ENCODE measurements around the gene CBL. TPM values are rescaled to one million over a fixed set of nuclear protein-coding genes. Genes with fewer than 3 reads are reported as not detected.
A peak's percentile ranks its signal among the peaks of the same experiment; 100 is the strongest.
"Not testable (repeated sequence)": the region's sequence is repeated elsewhere in the genome, so short reads cannot be mapped to it uniquely, and the experiment has no call there.

CBL gene
- total RNA-seq, 4 donors from 2014 or later = 12.9 to 26.6 (median 20.9) TPM

DNA sequence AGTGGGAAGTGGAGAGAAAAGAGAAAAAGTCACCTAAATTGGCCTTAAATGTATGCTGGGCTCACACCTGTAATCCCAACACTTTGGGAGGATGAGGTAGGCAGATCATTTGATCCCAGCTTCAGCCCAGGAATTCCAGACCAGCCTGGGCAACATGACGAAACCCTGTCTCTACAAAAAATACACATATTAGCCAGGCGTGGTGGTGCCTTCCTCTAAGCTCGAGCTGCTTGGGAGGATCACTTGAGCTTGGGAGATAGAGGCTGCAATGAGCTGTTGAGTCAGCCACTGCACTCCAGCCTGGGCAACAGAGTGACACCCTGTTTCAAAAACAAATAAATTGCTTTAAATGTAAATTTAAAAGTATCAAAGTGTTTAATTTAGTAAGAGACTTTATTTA is 3.9 kb downstream of the CBL start:
- ATAC-seq (ENCODE audit: low FRiP score) (no peak), DNase-seq (ENCODE audit: low spot score) (no peak)
- TF ChIP-seq, protein P1, sequence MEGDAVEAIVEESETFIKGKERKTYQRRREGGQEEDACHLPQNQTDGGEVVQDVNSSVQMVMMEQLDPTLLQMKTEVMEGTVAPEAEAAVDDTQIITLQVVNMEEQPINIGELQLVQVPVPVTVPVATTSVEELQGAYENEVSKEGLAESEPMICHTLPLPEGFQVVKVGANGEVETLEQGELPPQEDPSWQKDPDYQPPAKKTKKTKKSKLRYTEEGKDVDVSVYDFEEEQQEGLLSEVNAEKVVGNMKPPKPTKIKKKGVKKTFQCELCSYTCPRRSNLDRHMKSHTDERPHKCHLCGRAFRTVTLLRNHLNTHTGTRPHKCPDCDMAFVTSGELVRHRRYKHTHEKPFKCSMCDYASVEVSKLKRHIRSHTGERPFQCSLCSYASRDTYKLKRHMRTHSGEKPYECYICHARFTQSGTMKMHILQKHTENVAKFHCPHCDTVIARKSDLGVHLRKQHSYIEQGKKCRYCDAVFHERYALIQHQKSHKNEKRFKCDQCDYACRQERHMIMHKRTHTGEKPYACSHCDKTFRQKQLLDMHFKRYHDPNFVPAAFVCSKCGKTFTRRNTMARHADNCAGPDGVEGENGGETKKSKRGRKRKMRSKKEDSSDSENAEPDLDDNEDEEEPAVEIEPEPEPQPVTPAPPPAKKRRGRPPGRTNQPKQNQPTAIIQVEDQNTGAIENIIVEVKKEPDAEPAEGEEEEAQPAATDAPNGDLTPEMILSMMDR (IDR thresholded peaks at IDR 0.05) = no peak

DNA sequence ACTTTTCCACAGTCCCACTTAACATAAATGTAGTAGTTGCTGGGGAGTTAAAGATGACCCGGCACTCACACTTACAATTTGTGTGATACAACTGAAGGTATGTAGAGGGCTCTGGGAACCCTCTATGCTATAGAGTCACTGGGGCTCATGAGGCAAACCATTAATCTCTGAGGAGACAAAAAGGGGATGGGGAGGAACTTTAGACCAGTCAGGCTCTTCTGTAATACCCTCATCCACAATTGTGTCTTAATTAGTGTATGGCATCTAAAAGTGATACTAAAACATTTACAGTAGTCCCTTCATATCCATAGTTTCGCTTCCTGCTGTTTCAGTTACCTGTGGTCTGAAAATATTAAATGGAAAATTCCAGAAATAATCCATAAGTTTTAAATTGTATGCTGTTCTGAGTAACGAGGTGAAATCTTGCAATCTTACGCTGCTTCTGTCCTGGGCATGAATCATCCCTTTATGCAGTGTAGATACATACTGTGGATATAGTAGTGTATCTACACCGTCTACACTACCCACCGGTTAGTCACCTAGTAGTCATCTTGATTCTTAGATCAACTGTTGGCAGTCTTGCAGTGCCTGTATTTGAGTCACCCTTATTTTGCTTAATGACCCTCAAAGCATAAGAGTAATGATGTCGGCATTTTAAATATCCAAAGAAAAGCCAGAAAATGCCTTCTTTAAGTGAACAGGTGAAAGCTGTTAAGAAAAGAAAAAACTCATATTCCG is 12.2 kb downstream of the CBL start:
- TF ChIP-seq, protein P1 (IDR thresholded peaks at IDR 0.05) = no peak
- ATAC-seq (ENCODE audit: low FRiP score) (peak; percentile 77), DNase-seq (ENCODE audit: low spot score) (no peak)

DNA sequence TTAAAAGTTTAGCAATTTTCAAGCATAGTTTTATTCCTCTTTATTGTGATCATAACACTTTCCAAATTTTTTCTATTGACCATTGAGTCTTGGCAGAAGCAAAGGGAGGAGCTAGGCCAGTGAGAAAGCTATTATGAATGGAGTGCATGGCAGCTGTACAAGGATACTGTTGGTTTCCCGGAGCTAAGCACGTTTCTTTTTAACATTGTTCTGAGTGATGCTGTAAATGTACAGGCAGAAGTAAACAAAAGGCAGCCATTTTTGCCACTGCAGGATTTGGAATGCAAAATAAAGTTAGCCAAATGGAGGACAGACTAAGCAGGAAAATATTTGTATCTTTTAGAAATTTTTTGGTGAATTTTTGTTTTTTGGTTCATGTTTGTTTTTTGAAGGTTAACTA is 16.2 kb downstream of the CBL start:
- DNase-seq (ENCODE audit: low spot score) = no peak
- ATAC-seq (ENCODE audit: low FRiP score) = no peak
- TF ChIP-seq, protein P1 (IDR thresholded peaks at IDR 0.05) = no peak

DNA sequence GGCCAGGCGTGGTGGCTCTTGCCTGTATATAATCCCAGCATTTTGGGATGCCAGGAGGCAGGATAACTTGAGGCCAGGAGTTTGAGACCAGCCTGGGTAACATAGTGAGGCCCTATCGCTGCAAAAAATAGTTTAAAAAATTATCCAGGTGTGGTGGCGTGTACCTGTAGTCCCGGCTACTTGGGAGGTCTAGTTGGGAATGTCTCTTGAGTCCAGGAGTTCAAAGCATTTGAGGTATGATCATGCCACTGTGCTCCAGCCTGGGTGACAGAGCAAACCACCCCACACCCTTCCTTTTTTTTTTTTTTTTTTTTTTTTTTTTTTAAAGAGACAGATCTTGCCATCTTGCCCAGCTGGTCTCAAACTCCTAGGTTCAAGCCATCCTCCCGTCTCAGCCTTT is 16.8 kb downstream of the CBL start:
- no peak for ATAC-seq (ENCODE audit: low FRiP score)
- TF ChIP-seq, protein P1 (IDR thresholded peaks at IDR 0.05) = no peak

DNA sequence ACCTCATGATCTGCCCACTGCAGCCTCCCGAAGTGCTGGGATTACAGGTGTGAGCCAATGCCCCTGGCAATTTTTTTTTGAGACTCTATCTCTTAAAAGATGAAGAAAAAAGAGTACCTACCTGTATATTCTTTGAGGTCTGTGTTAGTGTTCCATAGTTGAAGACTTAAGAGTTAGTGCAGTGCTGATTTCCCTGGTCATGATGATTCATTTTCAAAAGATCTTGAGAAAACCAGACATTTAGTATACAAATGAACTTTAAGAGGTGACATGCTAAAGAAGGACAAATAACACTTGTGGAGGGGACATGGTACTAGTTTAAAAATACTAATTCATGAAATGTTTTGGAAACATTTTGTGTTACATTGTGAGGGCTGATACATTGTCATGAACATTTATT is 17.7 kb downstream of the CBL start:
- DNase-seq (ENCODE audit: low spot score) = no peak
- TF ChIP-seq, protein P1 (IDR thresholded peaks at IDR 0.05) = no peak
- ATAC-seq (ENCODE audit: low FRiP score) = no peak

More for the DNA sequence above, 16.8 kb downstream of the CBL start:
- DNase-seq (ENCODE audit: low spot score) = no peak

DNA sequence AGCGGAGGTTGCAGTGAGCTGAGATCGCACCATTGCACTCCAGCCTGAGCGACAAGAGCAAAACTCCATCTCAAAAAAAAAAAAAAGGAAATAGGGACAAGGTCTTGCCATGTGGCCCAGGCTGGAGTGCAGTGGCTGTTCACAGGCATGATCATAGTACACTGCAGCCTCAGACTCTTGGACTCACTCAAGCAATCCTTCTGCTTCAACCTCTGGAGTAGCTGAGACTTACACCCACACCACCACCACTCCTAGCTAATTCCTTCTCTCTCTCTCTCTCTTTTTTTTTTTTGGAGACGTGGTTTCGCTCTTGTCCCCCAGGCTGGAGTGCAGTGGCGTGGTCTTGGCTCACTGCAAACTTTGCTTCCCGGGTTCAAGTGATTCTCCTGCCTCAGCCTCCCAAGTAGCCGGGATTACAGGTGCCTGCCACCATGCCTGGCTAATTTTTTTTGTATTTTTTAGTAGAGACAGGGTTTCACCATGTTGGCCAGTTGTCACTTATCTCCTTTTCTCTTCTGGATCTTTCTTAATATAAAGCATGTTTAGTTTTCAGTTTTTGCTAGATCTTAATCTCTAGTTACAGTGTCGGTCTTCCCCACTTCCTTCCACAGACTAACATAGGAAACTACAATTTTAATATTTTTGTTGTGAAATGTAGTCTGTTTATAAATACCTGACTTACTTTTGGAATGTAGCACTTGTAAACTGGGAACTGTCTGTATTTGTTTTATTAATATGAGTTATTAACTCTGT is 22.6 kb downstream of the CBL start:
- not testable (repeated sequence) for ATAC-seq (ENCODE audit: low FRiP score); DNase-seq (ENCODE audit: low spot score)

DNA sequence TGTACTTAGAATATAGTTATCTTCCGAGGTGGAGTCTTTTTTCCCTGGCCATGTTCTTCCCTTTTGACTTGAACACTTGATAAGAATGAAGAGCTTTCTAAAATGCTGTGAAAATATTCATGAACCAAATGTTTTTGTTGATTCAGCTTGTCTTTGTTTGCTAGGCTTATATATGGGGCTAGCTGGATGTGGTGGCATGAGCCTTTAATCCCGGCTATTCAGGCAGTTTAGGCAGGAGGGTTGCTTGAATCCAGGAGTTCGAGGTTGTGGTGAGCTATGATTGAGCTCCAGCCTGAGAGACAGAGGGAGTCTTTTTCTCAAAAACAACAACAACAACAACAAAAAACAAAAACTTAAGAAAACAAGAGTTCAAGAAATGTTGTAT is 23.1 kb downstream of the CBL start:
- TF ChIP-seq, protein P1 (IDR thresholded peaks at IDR 0.05) = no peak
- ATAC-seq (ENCODE audit: low FRiP score) = no peak

More for the DNA sequence above, 23.1 kb downstream of the CBL start:
- DNase-seq (ENCODE audit: low spot score) = no peak

Measured in omental fat pad (tissue), 4 donors.